Neural cell (in vitro differentiated cells): ENCODE measurements around the gene TMEM11.

Experiments used
- POLR2AphosphoS5 ChIP-seq: IDR thresholded peaks from 2 replicates; pipeline ENCODE4 v1.6.1; 2012
- TF ChIP-seq, protein P1 (sequence below): fragments of 450-650 bp; IDR thresholded peaks from 2 replicates; pipeline ENCODE4 v1.5.1; 2014; ENCODE audit warnings: antibody characterized with exemption, mild to moderate bottlenecking, moderate library complexity; ENCODE audit not compliant: poor library complexity, severe bottlenecking

GRCh38 chr17:21248500-21248899 lies 34.5 kb upstream of the TMEM11 start:
- TF ChIP-seq POLR2AphosphoS5 = no peak
- TF ChIP-seq, protein P1, sequence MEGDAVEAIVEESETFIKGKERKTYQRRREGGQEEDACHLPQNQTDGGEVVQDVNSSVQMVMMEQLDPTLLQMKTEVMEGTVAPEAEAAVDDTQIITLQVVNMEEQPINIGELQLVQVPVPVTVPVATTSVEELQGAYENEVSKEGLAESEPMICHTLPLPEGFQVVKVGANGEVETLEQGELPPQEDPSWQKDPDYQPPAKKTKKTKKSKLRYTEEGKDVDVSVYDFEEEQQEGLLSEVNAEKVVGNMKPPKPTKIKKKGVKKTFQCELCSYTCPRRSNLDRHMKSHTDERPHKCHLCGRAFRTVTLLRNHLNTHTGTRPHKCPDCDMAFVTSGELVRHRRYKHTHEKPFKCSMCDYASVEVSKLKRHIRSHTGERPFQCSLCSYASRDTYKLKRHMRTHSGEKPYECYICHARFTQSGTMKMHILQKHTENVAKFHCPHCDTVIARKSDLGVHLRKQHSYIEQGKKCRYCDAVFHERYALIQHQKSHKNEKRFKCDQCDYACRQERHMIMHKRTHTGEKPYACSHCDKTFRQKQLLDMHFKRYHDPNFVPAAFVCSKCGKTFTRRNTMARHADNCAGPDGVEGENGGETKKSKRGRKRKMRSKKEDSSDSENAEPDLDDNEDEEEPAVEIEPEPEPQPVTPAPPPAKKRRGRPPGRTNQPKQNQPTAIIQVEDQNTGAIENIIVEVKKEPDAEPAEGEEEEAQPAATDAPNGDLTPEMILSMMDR = no peak
